CD4-positive, alpha-beta T cell (primary cell): ENCODE results near the gene TSPAN7. TPM values are rescaled to one million over a fixed set of nuclear protein-coding genes. Genes with fewer than 3 reads are reported as not detected.

Source experiments
- ATAC-seq: fragments of 200-7000 bp; cut with Tn5 transposase; one replicate; pipeline ENCODE4 v1.10.0; 2022; ENCODE audit warnings: mild to moderate bottlenecking; ENCODE audit not compliant: poor library complexity
- CTCF ChIA-PET: fragments of 350-600 bp; sonication (Branson Sonifier 250); formaldehyde crosslinking; loops from one replicate; lab custom pipeline; 2021; ENCODE audit warnings: antibody characterized with exemption, inconsistent platforms; lab: Charles Lee
- POLR2A ChIA-PET: fragments of 350-600 bp; sonication (Branson Sonifier 250); formaldehyde crosslinking; loops from one replicate; lab custom pipeline; 2021; ENCODE audit warnings: antibody characterized with exemption, inconsistent platforms; lab: Charles Lee
- DNase-seq, 14 experiments: peaks; one replicate each; pipeline ENCODE4 v3.0.0-alpha.2; 2013 to 2020; ENCODE audit warnings: mixed read lengths in 2 of 14
- H3K27ac ChIP-seq, 2 donors: one replicate each; pipeline versions ENCODE4 v1.5.1 to v1.7.0; 2013; ENCODE audit warnings: low read length in 2 of 2, low read depth in 1 of 2, mild to moderate bottlenecking in 1 of 2
- H3K27me3 ChIP-seq, 2 experiments: 1 replicate in 1 of 2; 2 replicates in 1 of 2; pipeline versions ENCODE4 v1.6.1 to v1.7.0; 2013; ENCODE audit warnings: low read length in 2 of 2, control low read depth in 1 of 2, mild to moderate bottlenecking in 1 of 2, moderate library complexity in 1 of 2; ENCODE audit not compliant: insufficient read depth in 2 of 2, control insufficient read depth in 1 of 2
- H3K36me3 ChIP-seq: one replicate; pipeline ENCODE4 v1.6.1; 2013; ENCODE audit warnings: low read length, control low read depth; ENCODE audit not compliant: insufficient read depth
- H3K4me1 ChIP-seq: one replicate; pipeline ENCODE4 v1.6.1; 2013; ENCODE audit warnings: low read length, control low read depth; ENCODE audit not compliant: insufficient read depth
- H3K4me3 ChIP-seq: one replicate; pipeline ENCODE4 v1.5.1; 2013; ENCODE audit warnings: mild to moderate bottlenecking, low read length, moderate library complexity
- H3K9me3 ChIP-seq, 2 experiments: 1 replicate in 1 of 2; 2 replicates in 1 of 2; pipeline versions ENCODE4 v1.6.1 to v1.7.0; 2013; ENCODE audit warnings: low read length in 2 of 2, mild to moderate bottlenecking in 2 of 2, control low read depth in 1 of 2, moderate library complexity in 1 of 2; ENCODE audit not compliant: control insufficient read depth in 1 of 2, insufficient read depth in 1 of 2
- H3K27ac Mint-ChIP-seq: one replicate; pipeline ENCODE4 v1.8.0; 2020; ENCODE audit warnings: mixed read lengths
- H3K27me3 Mint-ChIP-seq: one replicate; pipeline ENCODE4 v1.8.0; 2021; ENCODE audit warnings: mixed read lengths
- H3K36me3 Mint-ChIP-seq: one replicate; pipeline ENCODE4 v1.8.0; 2021; ENCODE audit warnings: low read depth, mixed read lengths
- H3K4me1 Mint-ChIP-seq: one replicate; pipeline ENCODE4 v1.8.0; 2021; ENCODE audit warnings: low read depth, mixed read lengths
- H3K4me3 Mint-ChIP-seq: one replicate; pipeline ENCODE4 v1.8.0; 2020; ENCODE audit warnings: mild to moderate bottlenecking, mixed read lengths
- H3K9me3 Mint-ChIP-seq: one replicate; pipeline ENCODE4 v1.8.0; 2020; ENCODE audit warnings: mixed read lengths
- CTCF ChIP-seq: fragments of 200-600 bp; IDR thresholded peaks from one replicate; pipeline ENCODE4 v1.8.0; 2022; ENCODE audit warnings: antibody characterized with exemption, mild to moderate bottlenecking
- intact Hi-C, 2 experiments: fragments of 100-400 bp; cut with DNase I in 1 of 2; cut with micrococcal nuclease in 1 of 2; formaldehyde crosslinking; loops; one replicate each; pipeline versions ENCODE4 v1.15.1 to v1.9.0; 2023 to 2025; cut with DNase I, micrococcal nuclease
- total RNA-seq, 174 experiments: library from RNA in 2 of 174; stranded (reverse) in 2 of 174; gene quantifications; one replicate each; pipeline ENCODE4 v1.2.3 and lab custom pipeline; 2021 to 2026

TSPAN7 gene
- total RNA-seq, 2 experiments from 2014 or later = 0.36 TPM; not detected in 1

GRCh38 chrX:38607976-38608375, 46.6 kb downstream of the TSPAN7 start:
- TF ChIP-seq CTCF = no peak
- ChIA-PET POLR2A (no interaction called here), CTCF (no interaction called here)
- ATAC-seq = no peak
- H3K4me3 ChIP-seq = no peak overlapping the region
- H3K4me1 Mint-ChIP-seq = no peaks in the 10 kb centered on the region
- no peaks in the 10 kb centered on the region for H3K27me3 ChIP-seq
- intact Hi-C loops = no loop called here
- no peak overlapping the region for H3K27ac Mint-ChIP-seq
- no peaks in the 10 kb centered on the region for H3K36me3 ChIP-seq
- no peaks in the 10 kb centered on the region for H3K27me3 Mint-ChIP-seq
- H3K36me3 Mint-ChIP-seq = no peaks in the 10 kb centered on the region
- no peak for DNase-seq
- H3K4me1 ChIP-seq = no peaks in the 10 kb centered on the region
- no peaks in the 10 kb centered on the region for H3K9me3 ChIP-seq
- H3K27ac ChIP-seq = no peak overlapping the region
- no peak overlapping the region for H3K4me3 Mint-ChIP-seq
- no peaks in the 10 kb centered on the region for H3K9me3 Mint-ChIP-seq

- Histone ChIP-seq H3K4me3 (no peak overlapping the region), H3K9me3 (no peaks in the 10 kb centered on the region), H3K27me3 (no peaks in the 10 kb centered on the region), H3K4me1 (no peaks in the 10 kb centered on the region), H3K36me3 (no peaks in the 10 kb centered on the region), H3K27ac (no peak overlapping the region)
- Mint-ChIP-seq H3K4me3 (no peak overlapping the region), H3K27me3 (no peaks in the 10 kb centered on the region), H3K36me3 (no peaks in the 10 kb centered on the region), H3K4me1 (no peaks in the 10 kb centered on the region), H3K9me3 (no peaks in the 10 kb centered on the region), H3K27ac (no peak overlapping the region)
- CTCF ChIA-PET = interaction anchor here (1.2 kb wide), 1 partner anchor 11 kb away, joined by 3 read pairs; no protein-coding TSS in a partner anchor
- TF ChIP-seq CTCF = no peak
- ATAC-seq = no peak
- no peak for DNase-seq
- intact Hi-C loops = no loop called here
- POLR2A ChIA-PET = no interaction called here
Observed at GRCh38 chrX:38610849-38611248, 49.5 kb downstream of the TSPAN7 start.

- ChIA-PET CTCF (no interaction called here), POLR2A (no interaction called here)
- no peaks in the 10 kb centered on the region for H3K9me3 ChIP-seq
- Mint-ChIP-seq H3K27ac (no peak overlapping the region), H3K27me3 (no peaks in the 10 kb centered on the region), H3K4me1 (no peaks in the 10 kb centered on the region), H3K36me3 (no peaks in the 10 kb centered on the region), H3K9me3 (no peaks in the 10 kb centered on the region), H3K4me3 (no peak overlapping the region)
- no peaks in the 10 kb centered on the region for H3K36me3 ChIP-seq
- H3K4me1 ChIP-seq = no peaks in the 10 kb centered on the region
- H3K4me3 ChIP-seq = no peak overlapping the region
- no peaks in the 10 kb centered on the region for H3K27me3 ChIP-seq
- DNase-seq = no peak
- ATAC-seq = no peak
- no peak overlapping the region for H3K27ac ChIP-seq
- TF ChIP-seq CTCF = no peak
- intact Hi-C loops = no loop called here
Observed at GRCh38 chrX:38612281-38612680, 50.9 kb downstream of the TSPAN7 start.
